Tibial artery (tissue), 4 donors: ENCODE measurements around the gene PRDM5.

Source experiments
- DNase-seq, 2 donors: peaks; one replicate each; pipeline ENCODE4 v3.0.0-alpha.2; 2019
- H3K27ac ChIP-seq, 2 donors: fragments of 200-600 bp; sonication (generic) in 1 of 2; 1 replicate in 1 of 2; 2 replicates in 1 of 2; pipeline ENCODE4 v1.5.1; 2018 to 2019; ENCODE audit warnings: mild to moderate bottlenecking in 1 of 2
- H3K27me3 ChIP-seq, 2 donors: fragments of 200-600 bp; sonication (generic) in 1 of 2; one replicate each; pipeline versions ENCODE4 v1.5.1 to v1.6.0; 2016 to 2019
- H3K36me3 ChIP-seq, 3 donors: fragments of 200-600 bp; sonication (generic) in 2 of 3; one replicate each; pipeline ENCODE4 v1.5.1; 2016 to 2019; ENCODE audit warnings: mild to moderate bottlenecking in 2 of 3
- H3K4me1 ChIP-seq, 4 donors: fragments of 200-600 bp; sonication (generic) in 2 of 4; 1 replicate in 3 of 4; 2 replicates in 1 of 4; pipeline ENCODE4 v1.5.1; 2016 to 2019
- H3K4me3 ChIP-seq, 2 donors: fragments of 200-600 bp; sonication (generic) in 1 of 2; 1 replicate in 1 of 2; 2 replicates in 1 of 2; pipeline ENCODE4 v1.5.1; 2018 to 2019; ENCODE audit warnings: mild to moderate bottlenecking in 2 of 2
- H3K9me3 ChIP-seq, 3 donors: fragments of 200-600 bp; sonication (generic) in 1 of 3; one replicate each; pipeline ENCODE4 v1.5.1; 2016 to 2019
- CTCF ChIP-seq, 2 experiments: fragments of 200-600 bp in 1 of 2; fragments of 450-650 bp in 1 of 2; IDR thresholded peaks; one replicate each; pipeline ENCODE4 v1.5.1; 2017 to 2019; ENCODE audit warnings: antibody characterized with exemption in 2 of 2, mild to moderate bottlenecking in 1 of 2, moderate library complexity in 1 of 2
- intact Hi-C: fragments of 100-400 bp; cut with DNase I; formaldehyde crosslinking; loops from one replicate; pipeline ENCODE4 v1.15.0; 2023; ENCODE audit warnings: low total_unique reads

The PRDM5 gene

GRCh38 chr4:120714417-120715010 lies 208.0 kb downstream of the PRDM5 start:
- Histone ChIP-seq H3K4me1 (peaks cover 0 to 6% (median 2%) of the 10 kb centered on the region in 4 donors), H3K36me3 (no peaks in the 10 kb centered on the region), H3K9me3 (no peaks in the 10 kb centered on the region), H3K4me3 (no peak overlapping the region), H3K27ac (no peak overlapping the region), H3K27me3 (no peaks in the 10 kb centered on the region)
- DNase-seq, result no peak
- intact Hi-C loops, result no loop called here
- no peak for TF ChIP-seq CTCF (IDR thresholded peaks at IDR 0.05)

GRCh38 chr4:120709991-120710390 lies 212.5 kb downstream of the PRDM5 start:
- Histone ChIP-seq H3K4me1 (peaks cover 0 to 11% (median 2%) of the 10 kb centered on the region in 4 donors), H3K9me3 (peaks cover 0 to 7% (median 0%) of the 10 kb centered on the region in 3 donors), H3K36me3 (no peaks in the 10 kb centered on the region), H3K4me3 (no peak overlapping the region), H3K27ac (no peak overlapping the region), H3K27me3 (no peaks in the 10 kb centered on the region)
- intact Hi-C loops, result no loop called here
- DNase-seq, result no peak
- TF ChIP-seq CTCF (IDR thresholded peaks at IDR 0.05), result no peak

- no peak for TF ChIP-seq CTCF (IDR thresholded peaks at IDR 0.05)
- DNase-seq, result no peak
- intact Hi-C loops, result no loop called here
These were observed 218.0 kb downstream of the PRDM5 start for GRCh38 chr4:120704538-120704937.

GRCh38 chr4:120703908-120704307 lies 218.6 kb downstream of the PRDM5 start:
- intact Hi-C loops, result no loop called here
- Histone ChIP-seq H3K4me3 (no peak overlapping the region), H3K27ac (no peak overlapping the region), H3K36me3 (no peaks in the 10 kb centered on the region), H3K27me3 (no peaks in the 10 kb centered on the region), H3K4me1 (peaks cover 0 to under 1% (median 0%) of the 10 kb centered on the region in 4 donors), H3K9me3 (peaks cover 0 to 7% (median 0%) of the 10 kb centered on the region in 3 donors)
- TF ChIP-seq CTCF (IDR thresholded peaks at IDR 0.05), result no peak
- no peak for DNase-seq

More at GRCh38 chr4:120704538-120704937, 218.0 kb downstream of the PRDM5 start:
- H3K9me3 ChIP-seq, result peaks cover 0 to 7% (median 0%) of the 10 kb centered on the region in 3 donors
- H3K4me1 ChIP-seq, result peaks cover 0 to 6% (median 0%) of the 10 kb centered on the region in 4 donors
- H3K27ac ChIP-seq, result no peak overlapping the region
- no peaks in the 10 kb centered on the region for H3K36me3 ChIP-seq
- H3K4me3 ChIP-seq, result no peak overlapping the region
- H3K27me3 ChIP-seq, result no peaks in the 10 kb centered on the region

GRCh38 chr4:120699354-120699753 lies 223.2 kb downstream of the PRDM5 start:
- H3K4me1 ChIP-seq, result no peaks in the 10 kb centered on the region
- intact Hi-C loops, result no loop called here
- H3K27ac ChIP-seq, result no peak overlapping the region
- no peak for TF ChIP-seq CTCF (IDR thresholded peaks at IDR 0.05)
- H3K36me3 ChIP-seq, result no peaks in the 10 kb centered on the region
- H3K27me3 ChIP-seq, result no peaks in the 10 kb centered on the region
- no peaks in the 10 kb centered on the region for H3K9me3 ChIP-seq
- DNase-seq, result no peak
- no peak overlapping the region for H3K4me3 ChIP-seq
